ENCODE results near the gene ZNF438. TPM values are rescaled to one million over a fixed set of nuclear protein-coding genes. Genes with fewer than 3 reads are reported as not detected.

Gene ZNF438
- polyA plus RNA-seq, 1 experiment, result 5.0 TPM

DNA sequence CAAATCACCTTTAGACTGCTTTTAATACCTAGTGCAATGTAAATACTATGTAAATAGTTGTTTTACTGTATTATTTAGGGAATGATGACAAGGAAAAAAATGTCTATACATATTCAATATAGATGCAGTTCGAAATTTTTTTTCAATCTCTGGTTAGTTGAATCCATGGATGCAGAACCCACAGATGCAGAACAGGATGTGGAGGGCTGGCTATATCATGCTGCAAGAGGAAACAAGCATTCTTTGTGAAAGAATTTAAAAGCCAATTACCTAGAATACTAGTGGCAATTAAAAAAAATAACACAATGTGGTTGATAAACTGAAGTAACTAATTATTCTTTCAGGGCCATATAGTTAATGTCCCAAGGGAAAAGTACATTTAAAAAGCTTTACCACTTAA is 170.4 kb downstream of the ZNF438 start:
- Histone ChIP-seq H3K27me3 (ENCODE audit: control insufficient read depth, insufficient read depth, low read length) (no peaks in the 10 kb centered on the region), H3K4me3 (ENCODE audit: low read depth, low read length) (no peak overlapping the region), H3K27ac (ENCODE audit: low read depth, low read length) (no peak overlapping the region), H3K9me3 (ENCODE audit: control insufficient read depth, insufficient read depth, low read length) (no peaks in the 10 kb centered on the region)
- no peak for TF ChIP-seq CTCF (IDR thresholded peaks at IDR 0.05; ENCODE audit: low read depth, low read length)
- POLR2A ChIA-PET, result no interaction called here
- no peak for DNase-seq (ENCODE audit: low read depth, low spot score)
- CTCF ChIA-PET, result no interaction called here

DNA sequence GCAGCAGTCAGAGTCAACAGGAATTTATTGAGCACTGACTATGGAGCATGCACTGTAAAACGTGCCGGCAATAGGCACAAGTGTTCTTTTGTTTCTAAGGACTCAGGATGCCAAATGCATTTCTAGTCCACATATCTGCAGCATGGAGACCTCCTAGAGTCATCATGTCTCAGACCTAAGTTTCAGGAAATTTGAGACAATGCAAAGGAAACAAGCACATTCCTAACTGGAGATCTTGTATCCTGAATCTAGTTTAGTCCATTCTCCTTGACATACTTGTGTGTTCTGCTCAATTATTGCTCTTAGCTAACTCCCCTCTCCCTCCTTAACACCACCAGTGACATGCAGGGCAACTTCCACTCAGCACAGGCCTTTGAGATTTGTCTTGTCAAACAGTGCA is 173.2 kb downstream of the ZNF438 start:
- H3K27ac ChIP-seq (ENCODE audit: low read depth, low read length), result no peak overlapping the region
- no peak for DNase-seq (ENCODE audit: low read depth, low spot score)

DNA sequence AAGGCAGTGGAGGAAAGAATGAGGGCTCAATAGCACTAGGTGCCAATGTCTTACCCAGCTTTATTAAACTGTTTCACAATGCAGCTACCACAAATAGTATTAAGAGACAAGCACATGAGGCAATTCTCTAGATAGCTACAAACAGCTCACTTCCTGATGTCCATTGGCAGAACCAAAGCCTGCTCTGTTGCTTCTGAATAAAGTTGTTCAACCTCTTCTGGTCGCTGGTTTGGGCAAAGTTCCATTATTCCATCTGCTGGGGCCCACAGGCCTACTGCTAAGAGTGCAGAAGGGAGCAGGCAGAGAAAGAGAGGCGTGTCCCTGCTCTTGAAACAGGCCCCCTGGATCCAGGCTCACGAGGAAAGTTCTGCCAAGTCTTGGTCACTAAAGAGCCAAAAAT is 173.9 kb downstream of the ZNF438 start:
- ChIA-PET POLR2A (no interaction called here), CTCF (no interaction called here)
- no peak for TF ChIP-seq CTCF (IDR thresholded peaks at IDR 0.05; ENCODE audit: low read depth, low read length)
- H3K9me3 ChIP-seq (ENCODE audit: control insufficient read depth, insufficient read depth, low read length), result no peaks in the 10 kb centered on the region
- H3K4me3 ChIP-seq (ENCODE audit: low read depth, low read length), result no peak overlapping the region
- no peak for DNase-seq (ENCODE audit: low read depth, low spot score)
- no peaks in the 10 kb centered on the region for H3K27me3 ChIP-seq (ENCODE audit: control insufficient read depth, insufficient read depth, low read length)
- peak overlapping the region; percentile 57 for H3K27ac ChIP-seq (ENCODE audit: low read depth, low read length)

More for the DNA sequence above, 173.2 kb downstream of the ZNF438 start:
- ChIA-PET CTCF (interaction anchor here (0.6 kb wide), 1 partner anchor 94 kb away, joined by 3 read pairs; no protein-coding TSS in a partner anchor), POLR2A (no interaction called here)
- Histone ChIP-seq H3K27me3 (ENCODE audit: control insufficient read depth, insufficient read depth, low read length) (no peaks in the 10 kb centered on the region), H3K9me3 (ENCODE audit: control insufficient read depth, insufficient read depth, low read length) (no peaks in the 10 kb centered on the region), H3K4me3 (ENCODE audit: low read depth, low read length) (no peak overlapping the region)
- TF ChIP-seq CTCF (IDR thresholded peaks at IDR 0.05; ENCODE audit: low read depth, low read length), result no peak

DNA sequence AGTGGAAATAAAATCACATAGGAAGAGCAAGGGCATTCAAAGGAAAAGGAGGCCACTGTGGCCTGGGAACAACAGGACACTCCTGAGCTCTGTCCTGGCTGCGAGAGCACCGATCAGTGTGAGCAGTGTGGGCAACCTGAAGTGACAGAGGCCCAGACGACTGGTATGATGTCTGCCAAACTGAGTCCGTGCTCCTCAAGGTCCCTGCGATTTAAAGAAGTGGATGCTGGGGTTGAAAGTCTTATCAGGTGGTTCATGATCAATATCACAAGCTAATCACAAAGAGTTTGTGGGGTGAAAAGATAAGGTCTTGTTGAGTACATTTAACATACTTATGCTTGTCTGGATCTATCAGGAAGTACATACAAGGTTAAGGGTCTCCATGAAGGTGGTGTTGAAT is 176.5 kb downstream of the ZNF438 start:
- TF ChIP-seq CTCF (IDR thresholded peaks at IDR 0.05; ENCODE audit: low read depth, low read length), result no peak
- H3K9me3 ChIP-seq (ENCODE audit: control insufficient read depth, insufficient read depth, low read length), result no peaks in the 10 kb centered on the region
- H3K27ac ChIP-seq (ENCODE audit: low read depth, low read length), result no peak overlapping the region
- ChIA-PET CTCF (interaction anchor here (0.9 kb wide), 1 partner anchor 179 kb away, joined by 3 read pairs; no protein-coding TSS in a partner anchor), POLR2A (no interaction called here)
- DNase-seq (ENCODE audit: low read depth, low spot score), result no peak
- H3K4me3 ChIP-seq (ENCODE audit: low read depth, low read length), result no peak overlapping the region
- H3K27me3 ChIP-seq (ENCODE audit: control insufficient read depth, insufficient read depth, low read length), result no peaks in the 10 kb centered on the region

- DNase-seq (ENCODE audit: low read depth, low spot score), result no peak
- H3K9me3 ChIP-seq (ENCODE audit: control insufficient read depth, insufficient read depth, low read length), result no peaks in the 10 kb centered on the region
- no peaks in the 10 kb centered on the region for H3K27me3 ChIP-seq (ENCODE audit: control insufficient read depth, insufficient read depth, low read length)
- ChIA-PET POLR2A (no interaction called here), CTCF (interaction anchor here (0.5 to 0.9 kb wide), 2 partner anchors 180 to 184 kb away, joined by 3 read pairs; no protein-coding TSS in a partner anchor)
- no peak overlapping the region for H3K27ac ChIP-seq (ENCODE audit: low read depth, low read length)
- H3K4me3 ChIP-seq (ENCODE audit: low read depth, low read length), result no peak overlapping the region
- TF ChIP-seq CTCF (IDR thresholded peaks at IDR 0.05; ENCODE audit: low read depth, low read length), result no peak
Measured at GRCh38 chr10:30854656-30855055, 177.0 kb downstream of the ZNF438 start.
